Measurements from ENCODE around the gene SPEF1.

SPEF1 gene

GRCh38 chr20:3744806-3745685 lies 36.2 kb downstream of the SPEF1 start:
- DNase-seq, result peak; percentile 74 to 77

DNA sequence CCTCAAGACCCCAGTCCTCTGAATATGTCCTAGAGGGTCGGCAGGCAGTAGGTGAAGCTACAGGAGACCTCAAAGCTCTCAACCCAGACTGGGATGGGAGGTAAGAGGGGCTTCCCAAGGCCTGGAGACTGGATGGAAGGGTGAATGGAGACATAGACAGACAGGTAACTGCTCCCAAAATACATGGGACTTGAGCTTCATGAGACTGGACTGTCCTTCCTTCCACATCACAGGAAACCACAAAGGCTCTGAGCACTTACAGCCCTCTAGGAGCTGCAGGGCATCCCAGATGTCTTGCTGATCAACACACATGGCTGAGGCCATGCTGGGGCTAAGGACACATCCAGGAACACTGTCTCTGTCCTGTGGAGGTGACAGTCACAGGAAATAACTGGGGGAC lies 37.2 kb downstream of the SPEF1 start:
- DNase-seq, result no peak

- DNase-seq, result no peak
Measured at GRCh38 chr20:3743251-3743650, 38.0 kb downstream of the SPEF1 start.

- no peak for DNase-seq
Measured at GRCh38 chr20:3741836-3742458, 39.3 kb downstream of the SPEF1 start.

GRCh38 chr20:3740615-3741301 lies 40.5 kb downstream of the SPEF1 start:
- no peak for DNase-seq

DNA sequence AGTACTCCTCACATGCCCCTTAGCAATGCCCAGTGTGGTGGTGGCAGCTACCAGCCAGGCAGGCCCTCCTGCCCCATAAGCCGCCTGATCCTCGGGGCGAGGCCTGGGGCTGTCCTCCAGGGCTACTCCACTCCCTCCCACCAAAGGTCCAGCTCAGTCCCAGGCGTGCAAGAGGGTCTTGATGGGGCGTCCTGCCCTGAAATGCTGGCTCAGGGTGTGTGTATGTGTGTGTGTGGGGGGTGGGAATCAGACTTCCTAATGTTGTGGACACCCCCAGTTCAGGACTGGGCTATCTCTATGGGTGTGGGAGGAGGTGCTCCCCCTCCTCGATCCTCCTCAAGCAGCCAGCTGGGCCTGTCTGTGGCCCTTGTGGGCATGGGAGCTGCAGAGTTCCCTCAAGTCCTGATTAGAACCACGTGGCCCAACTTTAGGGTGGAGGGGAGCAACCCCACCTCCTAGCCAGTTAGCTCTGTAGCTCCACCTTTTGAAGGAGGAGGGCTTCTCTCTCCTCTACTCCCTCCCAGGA lies 41.3 kb downstream of the SPEF1 start:
- no peak for DNase-seq

GRCh38 chr20:3739054-3739925 lies 42.0 kb downstream of the SPEF1 start:
- no peak for DNase-seq

- no peak for DNase-seq
Measured at GRCh38 chr20:3738111-3739053, 42.9 kb downstream of the SPEF1 start.

DNA sequence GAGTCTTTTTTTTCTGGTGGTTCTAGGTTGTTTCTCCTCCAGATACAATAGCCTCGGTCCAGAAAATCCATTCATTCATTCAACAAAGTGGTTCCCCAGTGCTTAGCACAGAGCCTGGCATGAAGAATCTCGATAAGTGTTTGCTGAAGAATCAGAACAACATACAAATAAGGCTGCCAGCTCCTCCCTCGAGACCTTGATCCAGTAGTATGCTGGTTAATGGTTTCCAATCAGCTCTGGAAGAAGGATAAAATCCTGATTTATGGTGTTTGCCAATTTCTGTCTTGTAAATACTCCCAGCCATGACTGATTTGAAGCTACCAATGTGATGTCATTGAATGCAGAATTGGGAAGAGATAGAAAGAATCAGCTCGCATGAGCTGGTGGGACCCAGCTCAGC lies 45.5 kb downstream of the SPEF1 start:
- no peak for DNase-seq

GRCh38 chr20:3734111-3734843 lies 47.0 kb downstream of the SPEF1 start:
- no peak for DNase-seq

GRCh38 chr20:3733119-3733995 lies 47.9 kb downstream of the SPEF1 start:
- no peak for DNase-seq

- no peak for DNase-seq
Measured at GRCh38 chr20:3732327-3733118, 48.7 kb downstream of the SPEF1 start, which contains the start of gene HSPA12B. Gene HSPA12B, plus strand, starts transcription at chr20:3732685. Its CDS starts 5,990 bp downstream, at chr20:3738675.

DNA sequence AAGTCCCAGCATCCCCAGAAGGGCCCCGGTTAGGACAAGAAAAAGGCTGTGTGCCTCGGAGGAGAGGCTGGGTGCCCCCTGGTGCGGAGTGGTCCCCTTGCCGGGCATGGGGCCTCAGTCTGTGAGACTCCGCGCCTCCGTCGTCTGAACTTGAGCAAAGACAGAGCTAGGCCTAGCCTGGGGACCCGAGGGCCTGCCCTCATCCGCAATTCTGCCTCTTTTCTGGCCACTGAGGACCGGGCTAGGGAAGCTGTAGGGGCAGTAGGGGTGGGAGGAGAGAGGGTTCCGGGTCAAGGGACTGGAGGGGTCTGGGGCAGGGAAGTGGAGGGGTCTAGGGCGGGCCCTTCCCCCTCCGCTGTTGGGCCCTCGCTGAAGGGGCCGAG lies 49.3 kb downstream of the SPEF1 start:
- DNase-seq, result no peak

DNA sequence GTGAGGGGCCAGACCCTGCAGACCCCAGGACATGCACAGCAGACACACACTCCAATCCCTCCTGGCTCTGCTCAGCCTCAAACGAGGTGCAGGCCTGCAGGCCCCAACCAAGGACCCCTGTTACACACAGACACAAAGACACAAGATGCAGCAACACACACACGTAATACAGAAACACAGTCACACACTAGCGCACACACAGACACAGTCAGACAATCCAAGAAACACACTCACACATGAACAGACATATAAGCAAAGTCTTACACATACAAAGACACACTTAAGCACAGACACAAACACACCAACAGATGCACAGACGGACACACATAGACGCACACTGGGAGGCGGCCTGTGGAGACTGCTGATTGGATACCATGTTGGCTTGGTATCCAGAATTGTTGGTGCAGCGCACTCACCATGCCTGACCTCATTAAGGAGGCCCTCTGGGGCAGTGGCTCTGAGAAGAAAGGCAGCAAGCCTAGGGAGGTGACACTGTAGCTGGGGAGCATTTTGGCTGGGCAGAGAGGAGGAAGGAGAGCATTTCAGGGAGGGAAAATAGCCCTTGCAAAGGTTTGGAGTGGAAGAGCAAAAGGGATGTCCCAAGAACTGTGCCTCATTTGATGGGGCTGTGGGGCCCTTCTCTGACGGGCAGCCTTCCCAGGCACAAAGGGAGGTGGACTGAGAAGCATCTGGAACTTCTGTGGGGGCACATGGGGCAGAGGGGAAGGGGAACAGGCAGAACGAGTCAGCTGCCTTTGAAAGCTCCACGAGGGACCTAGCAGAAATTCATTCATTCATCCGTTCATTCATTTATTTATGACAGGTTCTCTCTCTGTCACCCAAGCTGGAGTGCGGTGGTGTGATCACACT lies 50.2 kb downstream of the SPEF1 start:
- DNase-seq, result no peak

- DNase-seq, result no peak
Measured at GRCh38 chr20:3729811-3730540, 51.3 kb downstream of the SPEF1 start.

DNA sequence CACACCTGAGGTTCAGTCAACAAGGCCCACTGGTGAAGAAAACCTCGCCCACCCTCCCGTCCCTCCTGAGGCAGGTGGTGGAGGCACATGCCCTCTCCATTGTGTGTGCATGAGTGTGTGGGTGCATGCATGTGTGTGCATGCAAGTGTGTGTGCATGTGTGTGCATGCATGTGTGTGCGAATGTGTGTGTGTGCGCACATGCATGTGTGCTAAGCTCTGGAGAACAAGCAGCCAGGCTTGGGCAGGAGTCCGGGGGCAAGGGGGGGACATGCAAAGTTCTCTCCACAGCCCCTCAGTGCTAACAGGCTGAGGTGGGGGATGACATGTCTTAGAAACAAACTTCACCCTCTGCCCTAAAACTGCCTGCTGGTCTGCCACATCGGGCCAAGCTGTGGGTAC lies 51.9 kb downstream of the SPEF1 start:
- DNase-seq, result no peak

DNA sequence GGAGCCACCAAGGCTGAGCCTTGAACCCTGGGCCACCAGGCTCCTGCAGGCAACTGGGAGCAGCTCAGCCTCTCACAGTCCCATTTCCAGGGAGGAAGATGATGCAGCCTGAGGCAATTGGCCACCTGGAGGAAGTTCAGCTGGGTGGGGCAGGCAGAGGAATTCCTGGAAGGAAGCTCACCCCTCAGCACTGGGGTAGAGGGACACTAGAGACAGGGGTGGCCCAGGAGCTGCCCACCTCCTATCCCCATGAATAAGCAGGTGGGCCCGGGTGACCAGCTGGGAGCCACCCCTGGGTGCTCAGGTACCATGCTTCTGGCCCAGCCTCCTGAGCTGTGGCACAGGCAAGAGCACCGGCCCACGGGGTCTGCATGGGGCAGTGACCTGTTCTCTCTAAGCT lies 52.4 kb downstream of the SPEF1 start:
- DNase-seq, result no peak

Measured in stimulated activated CD4-positive, alpha-beta T cell treated with anti-CD3 and anti-CD28 coated beads, Interleukin-2, amount 100 ng/mL, for 24 hours (primary cell).